Neural cell (in vitro differentiated cells): ENCODE measurements around the gene RAD51B.

Source experiments
- CTCF ChIP-seq: fragments of 450-650 bp; IDR thresholded peaks from 2 replicates; pipeline ENCODE4 v1.5.1; 2014; ENCODE audit warnings: antibody characterized with exemption, mild to moderate bottlenecking, moderate library complexity; ENCODE audit not compliant: poor library complexity, severe bottlenecking
- EP300 ChIP-seq: fragments of 450-650 bp; conservative IDR thresholded peaks from 2 replicates; pipeline ENCODE4 v1.6.1; 2014; ENCODE audit warnings: antibody characterized with exemption, mild to moderate bottlenecking, moderate library complexity; ENCODE audit not compliant: poor library complexity, severe bottlenecking
- EZH2 ChIP-seq: fragments of 200-600, 300-800 bp; shearing (Covaris generic), sonication (generic); IDR thresholded peaks from 2 replicates; pipeline ENCODE4 v1.6.1; 2014; ENCODE audit warnings: antibody characterized with exemption, low read length, borderline replicate concordance, mild to moderate bottlenecking; ENCODE audit not compliant: insufficient read depth, poor library complexity, severe bottlenecking
- RAD21 ChIP-seq: fragments of 450-650 bp; conservative IDR thresholded peaks from 2 replicates; pipeline ENCODE4 v1.6.1; 2014; ENCODE audit warnings: antibody characterized with exemption, mild to moderate bottlenecking, moderate library complexity
- TAF1 ChIP-seq: IDR thresholded peaks from 2 replicates; pipeline ENCODE4 v1.6.1; 2012; ENCODE audit warnings: low read depth

DNA sequence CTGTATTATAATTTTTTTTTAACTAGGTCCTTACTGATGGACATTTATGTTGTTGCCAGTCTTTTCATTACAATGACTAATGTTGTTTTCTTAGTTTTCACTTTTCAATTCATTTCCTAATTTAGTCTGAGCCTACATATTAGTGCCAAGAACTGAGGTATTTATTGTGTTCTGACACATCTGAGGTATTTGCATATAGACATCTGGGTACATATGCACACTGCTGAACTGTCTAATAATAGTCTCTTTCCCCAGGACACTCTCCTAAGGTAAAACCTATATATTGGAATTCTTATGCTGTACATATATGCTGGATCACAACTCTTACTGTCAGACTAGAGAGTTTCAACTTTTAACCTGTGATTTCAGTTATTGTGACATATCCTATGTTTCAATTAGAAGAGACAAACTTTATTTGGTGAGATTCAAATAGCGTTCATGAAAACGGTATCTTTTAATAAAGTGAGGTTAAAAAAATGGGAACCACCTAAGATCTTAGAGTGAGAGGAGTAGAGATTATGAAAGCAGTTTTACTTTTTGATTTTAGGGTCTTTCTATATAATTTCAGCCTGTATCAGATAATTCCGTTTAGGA, 263.2 kb downstream of the RAD51B start:
- TF ChIP-seq TAF1 (no peak), CTCF (no peak), EZH2 (no peak), EP300 (no peak), RAD21 (no peak)
